ENCODE data around the gene MYOT.

MYOT gene

GRCh38 chr5:137901011-137901817, 33.6 kb downstream of the MYOT start:
- no peak for DNase-seq (ENCODE audit: low spot score)

GRCh38 chr5:137902408-137903133, 34.9 kb downstream of the MYOT start:
- no peak for DNase-seq (ENCODE audit: low spot score)

GRCh38 chr5:137914758-137915157, 47.1 kb downstream of the MYOT start:
- no peak for DNase-seq (ENCODE audit: low spot score)

- no peak for DNase-seq (ENCODE audit: low spot score)
Measured at GRCh38 chr5:137916923-137917322, 49.3 kb downstream of the MYOT start.

GRCh38 chr5:137921931-137922330, 54.3 kb downstream of the MYOT start:
- no peak for DNase-seq (ENCODE audit: low spot score)

- no peak for DNase-seq (ENCODE audit: low spot score)
Measured at GRCh38 chr5:137923856-137924255, 56.2 kb downstream of the MYOT start.

GRCh38 chr5:137932800-137933199, 65.1 kb downstream of the MYOT start:
- DNase-seq (ENCODE audit: low spot score) = no peak

GRCh38 chr5:137933491-137933911, 65.8 kb downstream of the MYOT start:
- DNase-seq (ENCODE audit: low spot score) = no peak

GRCh38 chr5:137935190-137935589, 67.5 kb downstream of the MYOT start:
- no peak for DNase-seq (ENCODE audit: low spot score)

GRCh38 chr5:137935694-137936093, 68.0 kb downstream of the MYOT start:
- no peak for DNase-seq (ENCODE audit: low spot score)
